ENCODE measurements around the gene TLN1.

DNA sequence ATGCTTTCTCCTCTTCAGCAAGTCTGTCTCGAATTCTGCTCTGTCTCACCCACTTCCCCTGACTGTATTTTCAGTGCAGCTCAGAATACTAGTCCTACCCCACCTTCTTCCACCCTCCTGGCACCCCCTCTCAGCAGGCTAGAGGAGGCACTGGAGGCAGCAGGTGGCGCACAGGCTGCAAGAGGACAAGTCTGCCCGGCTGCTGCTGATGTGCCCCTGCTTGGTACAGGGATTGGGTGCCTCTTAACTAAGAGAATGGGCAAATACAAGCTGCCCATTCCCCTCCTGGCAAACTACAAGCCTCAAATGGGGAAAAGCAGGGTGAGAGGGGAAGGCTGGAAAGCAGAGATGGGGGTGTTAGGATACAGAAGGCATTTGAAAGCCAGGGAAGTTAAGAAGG lies 5.1 kb downstream of the TLN1 start:
- TF ChIP-seq, protein P1, sequence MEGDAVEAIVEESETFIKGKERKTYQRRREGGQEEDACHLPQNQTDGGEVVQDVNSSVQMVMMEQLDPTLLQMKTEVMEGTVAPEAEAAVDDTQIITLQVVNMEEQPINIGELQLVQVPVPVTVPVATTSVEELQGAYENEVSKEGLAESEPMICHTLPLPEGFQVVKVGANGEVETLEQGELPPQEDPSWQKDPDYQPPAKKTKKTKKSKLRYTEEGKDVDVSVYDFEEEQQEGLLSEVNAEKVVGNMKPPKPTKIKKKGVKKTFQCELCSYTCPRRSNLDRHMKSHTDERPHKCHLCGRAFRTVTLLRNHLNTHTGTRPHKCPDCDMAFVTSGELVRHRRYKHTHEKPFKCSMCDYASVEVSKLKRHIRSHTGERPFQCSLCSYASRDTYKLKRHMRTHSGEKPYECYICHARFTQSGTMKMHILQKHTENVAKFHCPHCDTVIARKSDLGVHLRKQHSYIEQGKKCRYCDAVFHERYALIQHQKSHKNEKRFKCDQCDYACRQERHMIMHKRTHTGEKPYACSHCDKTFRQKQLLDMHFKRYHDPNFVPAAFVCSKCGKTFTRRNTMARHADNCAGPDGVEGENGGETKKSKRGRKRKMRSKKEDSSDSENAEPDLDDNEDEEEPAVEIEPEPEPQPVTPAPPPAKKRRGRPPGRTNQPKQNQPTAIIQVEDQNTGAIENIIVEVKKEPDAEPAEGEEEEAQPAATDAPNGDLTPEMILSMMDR (IDR thresholded peaks at IDR 0.05) = peak; percentile 32 to 39 (median 37)
- TF ChIP-seq POLR2A (IDR thresholded peaks at IDR 0.05; ENCODE audit: low read depth) (no peak), EP300 (IDR thresholded peaks at IDR 0.05) (no peak), POLR2AphosphoS5 (IDR thresholded peaks at IDR 0.05) (peak in 1 of 2 donors; percentile 73)

Measured in esophagus muscularis mucosa (tissue), 4 donors.